Measurements from ENCODE around the gene SV2C.

DNA sequence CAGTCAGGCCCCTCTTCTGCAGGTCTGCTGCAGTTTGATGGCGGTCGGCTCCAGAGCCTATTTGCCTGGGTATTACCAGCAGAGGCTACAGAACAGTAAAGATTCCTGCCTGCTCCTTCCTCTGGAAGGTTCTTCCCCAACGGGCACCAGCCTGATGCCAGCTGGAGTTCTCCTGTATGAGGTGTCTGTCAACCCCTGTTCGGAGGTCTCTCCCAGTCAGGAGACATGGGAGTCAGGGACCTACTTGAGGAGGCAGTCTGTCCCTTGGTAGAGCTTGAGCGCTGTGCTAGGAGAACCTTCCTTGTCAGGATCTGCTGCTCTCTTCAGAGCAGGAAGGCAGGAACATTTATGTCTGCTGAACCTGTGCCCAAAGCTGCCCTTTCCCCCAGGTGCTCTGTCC lies 181.5 kb downstream of the SV2C start:
- no peak for TF ChIP-seq ZNF384 (IDR thresholded peaks at IDR 0.05)
- no peak for TF ChIP-seq SUZ12 (IDR thresholded peaks at IDR 0.05)
- no peak for TF ChIP-seq BHLHE40 (IDR thresholded peaks at IDR 0.05; ENCODE audit: borderline replicate concordance)
- TF ChIP-seq L3MBTL2 (conservative IDR thresholded peaks at IDR 0.05) = no peak
- TF ChIP-seq SP1 (IDR thresholded peaks at IDR 0.05) = no peak
- no peak for TF ChIP-seq NFRKB (IDR thresholded peaks at IDR 0.05)
- no peak for TF ChIP-seq CTBP1 (IDR thresholded peaks at IDR 0.05; ENCODE audit: borderline replicate concordance)
- TF ChIP-seq ARNT (IDR thresholded peaks at IDR 0.05) = no peak
- no peak for TF ChIP-seq FOXK2 (IDR thresholded peaks at IDR 0.05)
- no peak for TF ChIP-seq FOXM1 (IDR thresholded peaks at IDR 0.05; ENCODE audit: borderline replicate concordance)
- no peak for TF ChIP-seq LEF1 (IDR thresholded peaks at IDR 0.05; ENCODE audit: borderline replicate concordance)
- TF ChIP-seq, protein P1, sequence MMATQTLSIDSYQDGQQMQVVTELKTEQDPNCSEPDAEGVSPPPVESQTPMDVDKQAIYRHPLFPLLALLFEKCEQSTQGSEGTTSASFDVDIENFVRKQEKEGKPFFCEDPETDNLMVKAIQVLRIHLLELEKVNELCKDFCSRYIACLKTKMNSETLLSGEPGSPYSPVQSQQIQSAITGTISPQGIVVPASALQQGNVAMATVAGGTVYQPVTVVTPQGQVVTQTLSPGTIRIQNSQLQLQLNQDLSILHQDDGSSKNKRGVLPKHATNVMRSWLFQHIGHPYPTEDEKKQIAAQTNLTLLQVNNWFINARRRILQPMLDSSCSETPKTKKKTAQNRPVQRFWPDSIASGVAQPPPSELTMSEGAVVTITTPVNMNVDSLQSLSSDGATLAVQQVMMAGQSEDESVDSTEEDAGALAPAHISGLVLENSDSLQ (IDR thresholded peaks at IDR 0.05) = no peak
- TF ChIP-seq HDGF (IDR thresholded peaks at IDR 0.05; ENCODE audit: borderline replicate concordance) = no peak
- TF ChIP-seq ELF4 (IDR thresholded peaks at IDR 0.05) = no peak

All from HEK293T (cell line).